GM12864 (cell line): ENCODE results near the gene ISM2.
A peak's percentile ranks its signal among the peaks of the same experiment; 100 is the strongest.

Experiments used
- DNase-seq: peaks from one replicate; pipeline ENCODE4 v3.0.0-alpha.2; 2011; ENCODE audit warnings: low read depth
- H3K4me3 ChIP-seq: 2 replicates; pipeline ENCODE4 v1.5.1; 2011; ENCODE audit warnings: mild to moderate bottlenecking, low read depth, low read length, control low read depth
- CTCF ChIP-seq: IDR thresholded peaks from 2 replicates; pipeline ENCODE4 v1.5.1; 2011; ENCODE audit warnings: low read depth, mild to moderate bottlenecking, moderate library complexity, low read length, control low read depth, inconsistent platforms; ENCODE audit errors: missing control alignments

The ISM2 gene

GRCh38 chr14:77457522-77458248, 40.9 kb downstream of the ISM2 start, which contains the start of the genes AHSA1 and VIPAS39:
AHSA1 (plus strand) TSS chr14:77458093; CDS start chr14:77458190, 97 bp downstream.
VIPAS39 (minus strand) TSS chr14:77457601; CDS start chr14:77454102, 3,499 bp downstream.
- no peak for TF ChIP-seq CTCF
- peak within 1 kb of the TSS; percentile 94 for H3K4me3 ChIP-seq
- peak; percentile 99 for DNase-seq

GRCh38 chr14:77457115-77457521, 41.5 kb downstream of the ISM2 start:
- DNase-seq: no peak
- no peak for TF ChIP-seq CTCF
- H3K4me3 ChIP-seq: peak overlapping the region; percentile 94

- no peak for TF ChIP-seq CTCF
- no peak for DNase-seq
- peak overlapping the region; percentile 94; the same call in 1 of the 2 replicates for H3K4me3 ChIP-seq
Observed at GRCh38 chr14:77455966-77456640, 42.5 kb downstream of the ISM2 start.

GRCh38 chr14:77442196-77442595, 56.4 kb downstream of the ISM2 start:
- DNase-seq: no peak
- TF ChIP-seq CTCF: no peak
- H3K4me3 ChIP-seq: no peak overlapping the region

- TF ChIP-seq CTCF: no peak
- no peak for DNase-seq
- H3K4me3 ChIP-seq: no peak overlapping the region
Observed at GRCh38 chr14:77439861-77440260, 58.8 kb downstream of the ISM2 start.

- TF ChIP-seq CTCF: no peak
- DNase-seq: no peak
- no peak overlapping the region for H3K4me3 ChIP-seq
Observed at GRCh38 chr14:77438596-77438995, 60.0 kb downstream of the ISM2 start.
